AG04449 (cell line): ENCODE measurements around the gene ANO2.

ENCODE experiments used
- CTCF ChIA-PET: fragments of 350-600 bp; formaldehyde crosslinking; extraction: SDS; loops from one replicate; lab custom pipeline; 2021; ENCODE audit warnings: antibody characterized with exemption; lab: Yijun Ruan, JAX
- POLR2A ChIA-PET: fragments of 400-600, 350-600 bp; formaldehyde crosslinking; extraction: SDS; loops from one replicate; lab custom pipeline; 2020; ENCODE audit warnings: antibody characterized with exemption, inconsistent platforms; lab: Yijun Ruan, JAX
- DNase-seq: peaks from one replicate; pipeline ENCODE4 v3.0.0-alpha.2; 2010; ENCODE audit warnings: low read depth, low spot score
- H3K4me3 ChIP-seq: 2 replicates; pipeline ENCODE4 v1.5.1; 2011; ENCODE audit warnings: low read depth, mild to moderate bottlenecking, control low read depth, low read length
- TF ChIP-seq, protein P1 (sequence below): IDR thresholded peaks from one replicate; pipeline ENCODE4 v1.5.1; 2011; ENCODE audit warnings: mild to moderate bottlenecking, moderate library complexity, low read length, control low read depth, inconsistent platforms; ENCODE audit not compliant: insufficient read depth; ENCODE audit errors: missing control alignments

The ANO2 gene

DNA sequence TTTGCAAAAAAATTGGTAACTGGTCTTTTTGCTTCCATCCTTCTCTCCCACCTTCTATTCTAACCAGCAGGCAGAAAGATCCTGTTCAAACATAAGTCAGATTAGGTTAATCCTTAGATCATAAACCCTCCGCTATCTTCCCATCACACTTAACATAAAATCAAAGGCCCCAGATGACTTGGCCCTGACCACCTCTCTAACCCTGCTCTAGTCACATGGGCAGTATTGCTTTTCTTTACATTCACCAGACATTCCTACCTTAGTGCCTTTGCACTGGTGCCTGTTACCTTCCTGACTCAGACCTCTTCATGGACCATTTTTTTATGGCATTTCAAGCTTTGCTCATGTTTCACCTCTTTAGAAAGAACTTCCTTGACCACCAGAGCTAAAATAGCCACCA, 429.6 kb downstream of the ANO2 start:
- no peak overlapping the region for H3K4me3 ChIP-seq
- CTCF ChIA-PET = no interaction called here
- TF ChIP-seq, protein P1, sequence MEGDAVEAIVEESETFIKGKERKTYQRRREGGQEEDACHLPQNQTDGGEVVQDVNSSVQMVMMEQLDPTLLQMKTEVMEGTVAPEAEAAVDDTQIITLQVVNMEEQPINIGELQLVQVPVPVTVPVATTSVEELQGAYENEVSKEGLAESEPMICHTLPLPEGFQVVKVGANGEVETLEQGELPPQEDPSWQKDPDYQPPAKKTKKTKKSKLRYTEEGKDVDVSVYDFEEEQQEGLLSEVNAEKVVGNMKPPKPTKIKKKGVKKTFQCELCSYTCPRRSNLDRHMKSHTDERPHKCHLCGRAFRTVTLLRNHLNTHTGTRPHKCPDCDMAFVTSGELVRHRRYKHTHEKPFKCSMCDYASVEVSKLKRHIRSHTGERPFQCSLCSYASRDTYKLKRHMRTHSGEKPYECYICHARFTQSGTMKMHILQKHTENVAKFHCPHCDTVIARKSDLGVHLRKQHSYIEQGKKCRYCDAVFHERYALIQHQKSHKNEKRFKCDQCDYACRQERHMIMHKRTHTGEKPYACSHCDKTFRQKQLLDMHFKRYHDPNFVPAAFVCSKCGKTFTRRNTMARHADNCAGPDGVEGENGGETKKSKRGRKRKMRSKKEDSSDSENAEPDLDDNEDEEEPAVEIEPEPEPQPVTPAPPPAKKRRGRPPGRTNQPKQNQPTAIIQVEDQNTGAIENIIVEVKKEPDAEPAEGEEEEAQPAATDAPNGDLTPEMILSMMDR = no peak
- DNase-seq = no peak
- POLR2A ChIA-PET = no interaction called here

DNA sequence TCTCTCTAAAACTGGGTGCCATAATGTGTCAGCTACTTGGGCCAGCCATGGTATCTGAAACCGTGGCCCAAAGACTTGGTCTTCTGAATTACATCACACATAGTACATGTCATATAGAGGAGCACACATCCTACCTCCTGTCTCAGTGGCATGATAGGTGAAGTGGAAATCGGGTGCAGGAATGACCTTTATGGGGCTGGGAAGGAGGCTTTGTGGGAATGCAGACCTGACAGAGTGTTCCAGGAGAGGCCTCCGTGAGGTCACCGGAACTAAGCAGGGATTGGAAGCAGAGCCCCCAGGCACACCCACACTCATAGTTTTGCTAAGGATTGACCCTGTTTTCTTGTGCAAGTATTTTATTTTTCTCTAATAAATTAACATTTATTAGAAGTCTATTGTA, 430.5 kb downstream of the ANO2 start:
- no peak overlapping the region for H3K4me3 ChIP-seq
- TF ChIP-seq, protein P1 = no peak
- POLR2A ChIA-PET = no interaction called here
- CTCF ChIA-PET = no interaction called here
- no peak for DNase-seq

DNA sequence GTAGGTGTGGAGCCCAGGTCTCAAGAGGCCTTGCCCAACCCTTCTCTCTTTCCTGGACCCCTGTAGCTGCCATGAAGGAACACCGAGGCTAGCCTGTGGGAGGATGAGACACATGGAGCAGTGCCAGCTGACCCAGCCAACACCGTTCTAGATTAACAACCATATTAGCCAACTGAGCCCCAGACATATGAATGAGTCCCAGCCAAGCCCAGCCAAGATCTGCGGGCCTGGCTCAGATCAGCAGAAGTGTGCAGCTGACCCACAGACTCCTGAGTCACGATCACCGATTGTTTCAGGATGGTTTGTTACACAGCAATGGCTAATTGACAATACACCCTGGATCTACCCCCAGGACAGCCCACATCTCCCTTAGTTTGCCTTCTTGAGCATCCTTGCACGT, 431.0 kb downstream of the ANO2 start:
- no peak for DNase-seq
- CTCF ChIA-PET = interaction anchor here (0.7 to 1.9 kb wide), 2 partner anchors 14 to 48 kb away, joined by 3 to 8 read pairs; no protein-coding TSS in a partner anchor
- H3K4me3 ChIP-seq = no peak overlapping the region

DNA sequence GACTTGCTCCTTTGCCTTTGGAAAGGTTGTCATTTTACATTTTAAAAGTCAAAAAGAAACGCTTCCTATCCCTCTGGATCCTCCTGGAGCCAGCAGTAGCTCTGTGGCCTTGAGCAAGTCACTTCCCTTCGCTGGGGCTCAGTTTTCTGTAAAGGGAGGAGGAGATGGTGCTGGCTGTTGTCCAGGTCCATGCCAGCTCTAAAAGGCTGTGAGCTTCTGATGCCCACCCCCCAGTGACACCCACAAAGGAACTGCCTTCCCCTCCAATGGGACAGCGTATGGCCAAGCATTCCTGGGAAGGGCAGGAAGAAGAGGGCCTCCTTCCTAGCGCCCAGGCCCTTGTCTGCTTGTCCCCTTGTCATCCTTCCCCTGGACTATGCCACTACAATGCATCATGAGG, 431.7 kb downstream of the ANO2 start:
- TF ChIP-seq, protein P1 = no peak
- no peak for DNase-seq
- ChIA-PET CTCF (interaction anchor here (0.8 to 1.9 kb wide), 3 partner anchors 15 to 135 kb away, joined by 3 to 8 read pairs (median 4); no protein-coding TSS in a partner anchor), POLR2A (no interaction called here)
- H3K4me3 ChIP-seq = no peak overlapping the region

More for the DNA sequence above, 431.0 kb downstream of the ANO2 start:
- TF ChIP-seq, protein P1 = no peak
- POLR2A ChIA-PET = no interaction called here
